ES-I3 (cell line): ENCODE measurements around the gene CTDSPL2.
"Not testable (repeated sequence)": the region's sequence is repeated elsewhere in the genome, so short reads cannot be mapped to it uniquely, and the experiment has no call there.

Experiments used
- H3K36me3 ChIP-seq: 2 replicates; pipeline ENCODE4 v1.6.1; 2013; ENCODE audit warnings: mild to moderate bottlenecking, low read length, control low read depth, moderate library complexity; ENCODE audit not compliant: insufficient read depth
- H3K4me1 ChIP-seq: 2 replicates; pipeline ENCODE4 v1.6.1; 2013; ENCODE audit warnings: mild to moderate bottlenecking, control low read depth, low read length; ENCODE audit not compliant: insufficient read depth
- H3K9ac ChIP-seq: 2 replicates; pipeline ENCODE4 v1.6.1; 2013; ENCODE audit warnings: low read depth, mild to moderate bottlenecking, low read length, moderate library complexity
- H3K9me3 ChIP-seq: 2 replicates; pipeline ENCODE4 v1.6.1; 2013; ENCODE audit warnings: mild to moderate bottlenecking, low read length, moderate library complexity; ENCODE audit not compliant: control insufficient read depth, insufficient read depth

Gene CTDSPL2

DNA sequence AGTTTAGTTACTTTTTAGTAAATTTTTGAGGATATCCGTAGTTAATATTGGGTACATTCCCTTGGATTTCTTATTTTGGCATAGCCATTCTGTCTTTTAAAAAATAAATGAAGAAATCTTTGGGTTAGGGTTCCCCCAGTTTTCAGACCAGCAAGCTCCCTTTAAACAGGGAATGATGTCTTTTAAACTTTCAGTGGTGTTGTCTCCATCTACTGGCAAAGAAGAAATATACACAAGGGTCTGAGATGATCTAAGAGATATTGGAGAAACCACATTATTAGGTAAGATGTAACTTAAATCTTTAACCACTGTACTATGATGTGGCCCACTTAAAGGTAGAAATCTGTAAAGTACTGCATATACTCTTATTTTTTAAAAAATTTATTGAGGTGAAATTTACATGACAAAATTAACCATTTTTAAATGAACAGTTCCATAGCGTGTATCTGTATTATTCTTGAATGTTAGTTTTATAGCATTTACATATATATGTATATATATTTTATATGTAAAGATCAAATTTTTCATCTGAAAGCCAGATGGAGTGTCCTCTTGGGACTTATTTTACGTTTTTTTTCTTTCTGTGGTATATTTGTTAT, 74.4 kb downstream of the CTDSPL2 start:
- no peaks in the 10 kb centered on the region for H3K36me3 ChIP-seq
- no peaks in the 10 kb centered on the region for H3K4me1 ChIP-seq
- no peak overlapping the region for H3K9ac ChIP-seq
- no peaks in the 10 kb centered on the region for H3K9me3 ChIP-seq

DNA sequence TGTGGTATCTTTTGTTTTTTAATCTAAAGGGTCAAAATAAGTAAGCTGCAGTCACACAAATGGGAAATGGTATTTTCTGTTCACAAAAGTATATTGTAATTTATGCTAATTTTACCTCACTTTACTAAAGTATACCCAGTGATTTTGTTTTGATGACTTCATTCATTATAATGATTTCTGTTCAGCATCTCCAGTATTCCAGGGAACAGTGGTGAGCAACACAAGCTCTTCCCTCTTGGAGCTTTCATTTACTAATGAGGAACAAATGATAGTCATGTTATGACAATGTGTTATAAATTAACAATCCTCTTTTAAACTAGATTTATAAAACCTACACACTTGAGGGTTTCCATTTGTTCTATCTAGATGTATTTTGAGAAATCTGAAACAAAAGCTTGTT, 89.0 kb downstream of the CTDSPL2 start:
- no peaks in the 10 kb centered on the region for H3K36me3 ChIP-seq
- no peaks in the 10 kb centered on the region for H3K9me3 ChIP-seq
- no peaks in the 10 kb centered on the region for H3K4me1 ChIP-seq
- H3K9ac ChIP-seq, result no peak overlapping the region

DNA sequence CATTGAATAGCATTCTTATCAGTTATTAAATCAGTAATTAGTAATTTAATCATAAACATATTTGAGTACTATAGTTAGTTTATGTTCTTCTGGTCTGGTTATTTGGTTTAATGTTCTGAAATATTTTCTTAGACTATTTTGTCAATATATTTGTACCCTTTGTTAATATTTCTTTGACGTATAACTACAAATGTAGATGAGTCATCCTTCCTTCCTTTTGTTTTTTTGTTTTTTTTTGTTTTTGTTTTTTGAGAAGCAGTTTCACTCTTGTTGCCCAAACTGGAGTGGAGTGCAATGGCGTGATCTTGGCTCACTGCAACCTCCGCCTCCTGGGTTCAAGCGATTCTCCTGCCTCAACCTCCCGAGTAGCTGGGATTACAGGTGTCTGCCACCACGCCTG, 92.1 kb downstream of the CTDSPL2 start:
- no peaks in the 10 kb centered on the region for H3K36me3 ChIP-seq
- H3K4me1 ChIP-seq, result no peaks in the 10 kb centered on the region
- no peaks in the 10 kb centered on the region for H3K9me3 ChIP-seq
- no peak overlapping the region for H3K9ac ChIP-seq

DNA sequence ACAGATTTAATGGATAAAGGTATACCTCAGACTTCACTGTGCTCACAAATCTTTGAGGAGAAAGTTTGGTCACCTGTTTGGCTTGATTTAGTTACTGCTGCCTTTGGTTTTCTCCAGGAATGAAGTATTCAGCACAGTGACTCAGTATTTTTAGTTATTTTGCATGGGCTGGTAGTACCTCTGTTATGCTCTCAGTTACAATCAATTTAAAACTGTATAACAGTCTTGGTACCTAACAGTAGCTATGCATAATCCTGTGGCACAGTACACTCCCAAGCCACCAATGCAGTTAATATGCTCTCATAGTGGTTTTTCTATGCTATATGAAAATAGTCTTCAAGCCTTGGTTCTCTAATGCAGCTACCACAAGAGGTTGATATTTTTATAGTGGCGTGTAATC, 97.6 kb downstream of the CTDSPL2 start:
- no peak overlapping the region for H3K9ac ChIP-seq
- no peaks in the 10 kb centered on the region for H3K9me3 ChIP-seq
- no peaks in the 10 kb centered on the region for H3K36me3 ChIP-seq
- H3K4me1 ChIP-seq, result no peaks in the 10 kb centered on the region

DNA sequence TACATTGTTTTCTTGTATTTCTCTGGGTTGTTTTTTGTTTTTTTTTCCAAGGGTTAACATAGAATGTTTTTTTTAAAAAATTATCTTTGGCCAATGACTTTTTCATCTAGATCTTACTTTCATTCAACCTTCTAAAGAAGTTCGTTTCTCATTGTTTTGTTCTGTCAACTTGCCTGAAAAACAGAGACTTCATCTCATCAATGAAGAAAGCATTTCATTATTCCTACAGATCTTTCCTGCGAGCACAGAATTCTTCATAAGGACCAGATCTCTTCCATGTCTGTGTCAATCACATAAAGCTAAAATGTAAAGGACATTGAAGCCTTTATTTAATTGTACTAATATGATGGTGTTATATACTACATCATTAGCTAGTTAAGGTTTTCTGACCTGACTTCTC, 99.8 kb downstream of the CTDSPL2 start:
- Histone ChIP-seq H3K9ac (no peak overlapping the region), H3K4me1 (no peaks in the 10 kb centered on the region), H3K36me3 (no peaks in the 10 kb centered on the region), H3K9me3 (no peaks in the 10 kb centered on the region)

DNA sequence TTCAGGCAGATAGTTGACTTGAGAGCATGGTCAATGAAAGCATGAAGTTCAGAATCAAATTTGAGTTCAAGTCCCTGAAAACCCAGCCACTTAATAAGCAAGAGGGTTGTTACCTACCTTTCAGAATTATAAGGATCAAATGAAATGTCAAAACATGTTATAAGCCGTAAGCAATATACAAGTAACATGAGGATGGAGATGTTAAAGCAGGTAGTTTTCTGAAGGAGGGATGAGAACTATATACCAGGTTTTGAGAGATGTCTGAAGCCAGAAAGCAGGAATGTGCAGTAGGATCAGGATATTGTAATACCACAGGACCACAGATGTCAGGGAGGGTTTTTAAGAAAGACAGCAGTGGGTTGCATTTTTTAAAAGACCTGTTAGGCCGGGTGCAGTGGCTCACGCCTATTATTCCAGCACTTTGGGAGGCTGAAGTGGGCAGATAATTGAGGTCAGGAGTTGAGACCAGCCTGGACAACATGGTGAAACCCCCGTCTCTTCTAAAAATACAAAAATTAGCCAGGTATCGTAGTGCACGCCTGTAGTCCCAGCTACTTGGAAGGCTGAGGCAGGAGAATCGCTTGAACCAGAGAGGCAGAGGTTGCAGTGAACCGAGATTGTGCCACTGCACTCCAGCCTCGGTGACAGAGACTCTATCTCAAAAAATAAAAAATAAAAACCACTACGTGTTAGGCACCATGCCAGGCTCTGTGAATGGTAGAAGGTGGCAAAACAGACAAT, 102.6 kb downstream of the CTDSPL2 start:
- Histone ChIP-seq H3K36me3 (no peaks in the 10 kb centered on the region), H3K9me3 (no peaks in the 10 kb centered on the region), H3K9ac (no peak overlapping the region), H3K4me1 (no peaks in the 10 kb centered on the region)

DNA sequence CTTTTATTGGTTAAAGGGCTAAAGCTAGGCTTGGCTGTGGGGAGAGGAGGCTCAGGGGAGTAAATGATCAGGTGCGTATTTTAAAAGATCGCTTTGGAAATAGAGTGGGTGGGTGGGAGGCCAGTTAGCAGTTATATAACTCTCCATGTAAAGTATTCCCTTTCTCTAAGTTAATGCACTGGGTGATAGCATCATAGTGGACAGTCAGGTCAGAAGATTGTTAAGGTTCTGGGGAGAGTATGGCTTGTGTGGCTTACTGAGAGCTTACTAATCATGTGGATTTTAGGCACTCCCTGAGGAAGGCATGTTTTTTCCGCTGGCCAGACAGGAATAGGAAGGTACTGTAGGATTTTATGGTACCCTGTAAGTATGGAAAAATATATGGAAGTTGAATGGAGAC, 103.2 kb downstream of the CTDSPL2 start:
- Histone ChIP-seq H3K4me1 (no peaks in the 10 kb centered on the region), H3K9me3 (no peaks in the 10 kb centered on the region), H3K9ac (no peak overlapping the region), H3K36me3 (no peaks in the 10 kb centered on the region)

DNA sequence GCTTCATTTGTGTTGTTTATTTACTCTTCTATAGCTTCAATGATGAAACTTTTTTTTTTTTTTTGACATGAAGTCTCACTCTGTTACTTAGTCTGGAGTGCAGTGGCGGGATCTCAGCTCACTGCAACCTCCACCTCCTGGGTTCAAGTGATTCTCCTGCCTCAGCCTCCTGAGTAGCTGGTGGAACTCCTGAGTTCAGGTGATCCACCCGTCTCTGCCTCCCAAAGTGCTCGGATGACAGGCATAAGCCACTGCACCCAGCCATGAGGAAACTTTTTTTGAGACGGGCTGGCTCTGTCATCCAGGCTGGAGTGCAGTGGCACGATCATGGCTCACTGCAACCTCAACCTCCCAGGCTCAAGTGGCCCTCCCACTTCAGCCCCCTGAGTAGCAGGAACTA, 104.8 kb downstream of the CTDSPL2 start:
- H3K36me3 ChIP-seq, H3K4me1 ChIP-seq, H3K9me3 ChIP-seq, H3K9ac ChIP-seq: not testable (repeated sequence)

DNA sequence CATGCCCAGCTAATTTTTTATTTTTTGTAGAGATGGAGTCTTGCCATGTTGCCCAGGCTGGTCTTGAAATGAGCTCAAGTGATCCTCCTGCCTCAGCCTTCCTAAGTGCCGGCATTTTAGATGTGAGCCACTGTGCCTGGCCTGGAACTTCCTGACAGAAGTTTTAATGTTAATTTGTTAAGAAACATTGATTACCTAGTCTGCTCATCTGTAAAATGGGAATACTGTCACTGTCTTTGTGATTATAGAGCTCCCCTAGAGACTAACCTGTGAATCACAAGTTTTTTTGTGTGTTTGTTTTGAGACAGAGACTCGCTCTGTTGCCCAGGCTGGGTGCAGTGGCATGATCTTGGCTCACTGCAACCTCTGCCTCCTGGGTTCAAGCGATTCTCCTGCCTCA, 105.3 kb downstream of the CTDSPL2 start:
- Histone ChIP-seq H3K9ac (no peak overlapping the region), H3K4me1 (no peaks in the 10 kb centered on the region), H3K9me3 (no peaks in the 10 kb centered on the region), H3K36me3 (no peaks in the 10 kb centered on the region)

DNA sequence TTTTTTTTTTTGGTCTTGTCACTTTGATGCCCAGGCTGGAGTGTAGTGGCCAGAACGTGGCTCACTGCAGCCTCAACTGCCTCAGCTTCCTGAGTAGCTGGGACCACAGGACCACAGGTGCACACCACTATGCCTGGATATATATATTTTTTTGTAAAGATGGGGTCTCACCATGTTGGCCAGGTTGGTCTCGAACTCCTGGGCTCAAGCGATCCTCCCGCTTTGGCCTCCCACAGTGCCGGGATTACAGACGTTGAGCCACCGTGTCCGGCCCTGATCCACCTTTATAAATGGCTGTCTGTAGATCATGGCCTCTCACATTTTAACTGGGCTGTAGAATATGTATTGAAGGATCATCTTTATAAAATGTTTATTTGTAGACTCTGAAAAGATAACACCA, 107.7 kb downstream of the CTDSPL2 start:
- no peaks in the 10 kb centered on the region for H3K36me3 ChIP-seq
- H3K9ac ChIP-seq, result 0 out of 2 replicates have a peak overlapping the region, but pooled peaks have one; percentile 84
- no peaks in the 10 kb centered on the region for H3K9me3 ChIP-seq
- H3K4me1 ChIP-seq, result 0 out of 2 replicates have a peak, but pooled peaks cover 3% of the 10 kb centered on the region

DNA sequence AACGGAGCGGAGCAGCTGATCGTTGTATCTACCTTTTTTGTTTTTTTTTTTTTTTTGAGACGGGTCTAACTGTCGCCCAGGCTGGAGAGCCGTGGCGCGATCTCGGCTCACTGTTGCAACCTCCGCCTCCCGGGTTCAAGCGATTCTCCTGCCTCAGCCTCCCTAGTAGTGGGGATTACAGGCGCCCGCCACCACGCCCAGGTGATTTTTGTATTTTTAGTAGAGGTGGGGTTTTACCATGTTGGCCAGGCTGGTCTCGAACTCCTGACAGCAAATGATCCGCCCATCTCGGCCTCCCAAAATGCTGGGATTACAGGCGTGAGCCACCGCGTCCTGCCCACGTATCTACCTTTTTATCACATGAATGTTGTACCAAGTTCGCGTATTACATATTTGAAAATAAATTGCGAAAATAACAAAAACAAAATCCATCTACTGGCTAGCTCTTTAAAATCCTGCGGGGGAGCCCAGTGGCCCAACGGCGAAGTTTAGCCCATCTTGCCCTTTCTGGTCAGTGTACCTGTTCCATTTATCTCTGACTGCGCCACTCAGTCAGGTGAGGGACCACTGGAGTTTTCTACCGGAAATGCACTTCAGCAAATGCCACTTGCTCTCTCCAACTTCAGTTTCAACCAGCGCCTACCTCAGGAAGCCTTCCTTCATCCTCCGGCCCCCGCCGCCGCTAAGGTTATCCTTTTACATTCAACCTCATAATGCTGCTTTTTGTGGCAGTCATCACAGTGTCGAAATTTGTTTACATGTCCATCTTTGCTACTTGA, 108.3 kb downstream of the CTDSPL2 start:
- 0 out of 2 replicates have a peak, but pooled peaks cover 3% of the 10 kb centered on the region for H3K4me1 ChIP-seq
- no peaks in the 10 kb centered on the region for H3K36me3 ChIP-seq

DNA sequence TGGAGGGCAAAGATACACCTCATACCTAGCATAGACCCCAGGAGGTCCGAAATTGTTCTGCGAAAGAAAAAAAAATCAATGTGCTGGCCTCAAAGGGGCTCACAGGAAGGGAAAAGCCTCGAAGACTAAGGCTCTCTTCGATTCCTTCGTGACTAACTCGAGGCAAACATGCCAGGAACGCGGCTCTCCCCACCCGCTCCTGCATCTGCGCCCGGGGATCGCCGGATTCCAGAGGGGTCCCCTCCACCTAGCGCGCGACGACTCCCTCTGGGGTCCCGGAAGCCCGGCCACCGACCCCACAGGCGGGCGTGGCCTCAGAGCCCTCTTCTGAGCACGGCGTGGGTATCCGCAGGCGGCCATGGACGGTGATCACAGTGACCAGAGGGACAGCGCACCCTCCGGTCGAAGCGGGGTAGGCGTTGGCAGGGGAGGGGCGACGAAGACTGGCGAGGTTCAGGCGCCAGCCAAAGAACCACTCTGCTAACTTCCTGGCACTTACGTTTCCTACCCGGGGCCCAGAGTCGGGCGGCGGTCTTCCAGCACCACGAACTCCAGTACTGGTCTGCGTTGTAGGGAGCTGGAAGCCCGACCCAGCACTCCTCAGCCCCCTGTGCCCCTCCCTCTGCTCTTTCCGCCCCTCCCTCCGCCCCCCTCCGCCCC, 109.0 kb downstream of the CTDSPL2 start:
- H3K9me3 ChIP-seq, result no peaks in the 10 kb centered on the region
- H3K4me1 ChIP-seq, result 0 out of 2 replicates have a peak, but pooled peaks cover 3% of the 10 kb centered on the region
- H3K9ac ChIP-seq, result peak overlapping the region; percentile 84
- peaks cover 6% of the 10 kb centered on the region for H3K36me3 ChIP-seq

More for the DNA sequence above, 108.3 kb downstream of the CTDSPL2 start:
- Histone ChIP-seq H3K9me3 (no peaks in the 10 kb centered on the region), H3K9ac (peak overlapping the region; percentile 84)

DNA sequence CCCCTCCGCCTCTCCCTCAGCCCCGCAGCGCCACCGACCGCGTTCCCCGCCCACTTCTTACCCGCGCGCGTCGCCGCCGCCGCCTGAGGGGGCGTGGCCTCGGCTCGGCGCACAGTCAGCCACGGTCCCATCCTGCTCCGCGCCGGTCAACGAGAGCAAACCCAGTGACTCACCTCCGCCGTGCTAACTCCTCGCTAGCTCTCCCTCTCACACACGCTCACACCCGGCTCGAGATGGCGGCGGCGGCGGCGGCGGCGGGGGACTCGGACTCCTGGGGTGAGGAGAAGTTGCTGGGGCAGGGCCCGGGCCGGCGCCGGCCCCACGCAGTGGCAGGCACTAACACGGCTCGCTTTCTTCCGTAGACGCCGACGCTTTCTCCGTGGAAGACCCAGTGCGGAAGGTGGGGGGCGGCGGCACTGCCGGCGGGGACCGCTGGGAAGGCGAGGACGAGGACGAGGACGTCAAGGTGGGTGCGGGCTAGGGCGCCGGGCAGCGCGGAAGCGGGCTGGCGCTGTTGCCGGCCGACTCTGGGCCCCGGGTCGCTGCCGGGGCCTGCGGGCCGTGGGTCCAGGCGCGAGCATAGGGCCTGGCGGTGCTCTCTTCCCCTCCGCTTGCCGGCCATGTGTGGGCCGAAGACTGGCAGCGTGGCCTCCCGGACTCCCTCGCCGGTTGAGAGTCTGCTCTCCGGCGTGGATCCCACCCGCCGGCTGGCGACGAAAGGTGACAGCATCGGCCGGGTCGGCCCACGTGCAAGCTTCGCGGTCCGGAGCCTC, 109.7 kb downstream of the CTDSPL2 start, which contains the start of gene EIF3J:
Gene EIF3J, plus strand, starts transcription at position 186 of the 773 bp plus-strand sequence. Its CDS starts 48 bp downstream, at position 234.
- no peaks in the 10 kb centered on the region for H3K9me3 ChIP-seq
- H3K4me1 ChIP-seq, result 0 out of 2 replicates have a peak, but pooled peaks cover 3% of the 10 kb centered on the region
- H3K9ac ChIP-seq, result peak within 1 kb of the TSS; percentile 96
- H3K36me3 ChIP-seq, result peaks cover 7% of the 10 kb centered on the region
